Dermis blood vessel endothelial cell (primary cell): Measurements from ENCODE around the gene GARIN5B. TPM values are rescaled to one million over a fixed set of nuclear protein-coding genes. Genes with fewer than 3 reads are reported as not detected.
"Not testable (repeated sequence)": the region's sequence is repeated elsewhere in the genome, so short reads cannot be mapped to it uniquely, and the experiment has no call there.

Experiments
- DNase-seq: peaks from one replicate; pipeline ENCODE4 v3.0.0; 2010
- total RNA-seq: library from RNA; depleted of rRNA; stranded (reverse); fragments of >200 nt; gene quantifications from 2 replicates; pipeline ENCODE4 v1.2.3, GENCODE V29; 2014

GARIN5B gene
- total RNA-seq, 1 donor from 2014 or later: not detected

DNA sequence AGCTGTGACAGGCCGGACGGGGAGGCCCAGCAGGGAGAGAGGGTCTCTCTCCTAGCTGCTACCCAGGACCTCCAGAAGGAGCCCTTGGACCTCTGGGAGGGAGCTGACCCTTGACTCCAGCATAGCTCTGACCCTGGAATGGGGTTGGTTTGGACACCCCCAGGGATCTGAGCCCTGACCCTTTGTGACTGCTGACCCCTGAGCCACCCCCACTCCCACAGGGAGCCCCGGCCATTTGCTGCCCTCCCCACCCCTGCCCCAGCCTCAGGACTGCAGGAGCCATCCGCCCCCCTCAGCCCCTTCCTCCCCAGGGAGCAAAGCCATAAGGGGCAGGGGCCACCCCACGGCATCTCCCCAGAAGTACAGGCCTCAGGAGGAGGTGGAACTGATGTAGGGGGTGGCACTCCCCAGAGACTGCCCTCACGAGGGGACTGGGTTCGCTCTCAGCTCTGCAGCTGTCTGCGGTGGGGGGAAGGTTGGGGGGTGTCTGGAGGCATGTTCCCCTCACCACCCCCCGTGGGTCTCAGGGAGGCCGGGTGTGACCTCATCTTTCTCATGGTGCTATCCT lies 15.5 kb downstream of the GARIN5B start:
- DNase-seq: no peak

DNA sequence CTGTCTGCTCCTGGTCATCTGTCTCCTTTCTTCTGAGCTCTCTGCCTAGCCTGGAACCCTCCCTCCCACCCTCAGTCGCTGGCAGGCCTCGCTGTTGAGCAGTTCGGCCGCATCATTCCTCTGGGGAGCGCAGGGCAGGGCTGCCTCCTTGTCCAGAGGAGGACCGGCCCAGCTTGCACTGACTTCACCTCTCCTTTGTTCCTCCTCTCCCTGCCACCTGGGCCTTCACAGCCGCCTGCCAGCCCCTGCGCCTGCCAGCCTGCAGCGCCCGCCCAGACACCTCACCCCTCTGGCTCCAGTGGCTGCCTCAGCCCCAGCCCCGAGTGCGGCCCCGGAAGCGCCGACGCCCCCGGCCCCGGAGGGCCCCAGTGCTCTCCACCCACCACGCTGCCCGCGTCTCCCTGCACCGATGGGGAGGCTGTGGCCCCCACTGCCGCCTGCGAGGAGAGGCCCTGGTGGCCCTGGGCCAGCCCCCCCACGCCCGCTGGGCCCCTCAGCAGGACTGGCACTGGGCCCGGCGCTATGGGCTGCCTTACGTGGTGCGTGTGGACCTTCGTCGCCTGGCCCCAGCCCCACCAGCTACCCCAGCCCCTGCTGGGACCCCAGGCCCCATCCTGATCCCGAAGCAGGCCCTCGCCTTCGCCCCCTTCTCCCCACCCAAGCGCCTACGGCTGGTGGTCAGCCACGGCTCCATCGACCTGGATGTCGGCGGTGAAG lies 16.2 kb downstream of the GARIN5B start:
- no peak for DNase-seq

DNA sequence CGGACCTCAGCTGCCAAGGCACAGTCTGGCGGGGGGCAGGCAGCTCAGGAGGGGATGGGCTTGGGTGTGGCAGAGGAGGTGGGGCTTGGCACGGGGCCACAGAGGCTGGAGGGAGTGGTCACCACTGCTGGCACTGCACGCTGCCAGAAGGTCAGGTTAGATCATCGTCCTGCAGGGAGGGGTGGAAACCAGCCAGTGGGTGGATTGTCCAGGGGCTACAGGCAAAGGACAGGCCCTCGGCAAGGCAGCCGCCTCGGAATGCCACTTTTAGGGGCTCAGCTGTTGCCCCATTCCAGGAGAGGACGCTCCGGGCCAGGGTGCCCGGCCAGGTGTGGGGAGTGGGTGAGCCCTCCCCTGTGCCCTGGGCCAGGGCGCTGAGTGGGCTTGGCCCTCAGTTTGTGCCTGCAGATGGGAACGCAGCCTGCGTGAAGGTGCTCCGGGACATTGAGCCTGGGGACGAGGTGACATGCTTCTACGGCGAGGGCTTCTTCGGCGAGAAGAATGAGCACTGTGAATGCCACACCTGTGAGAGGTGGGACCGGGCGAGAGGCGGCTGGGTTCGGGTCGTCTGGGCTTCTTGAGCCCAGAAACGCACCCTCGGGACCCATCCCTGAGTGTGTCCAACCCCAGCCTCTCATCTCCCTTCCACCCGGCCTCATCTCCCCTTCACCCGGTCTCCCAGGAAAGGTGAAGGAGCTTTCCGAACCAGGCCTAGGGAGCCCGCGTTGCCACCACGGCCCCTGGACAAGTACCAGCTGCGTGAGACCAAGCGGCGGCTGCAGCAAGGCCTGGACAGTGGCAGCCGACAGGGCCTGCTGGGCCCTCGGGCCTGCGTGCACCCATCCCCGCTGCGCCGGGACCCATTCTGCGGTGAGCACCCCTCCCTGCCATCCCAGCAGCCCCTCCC lies 17.0 kb downstream of the GARIN5B start:
- no peak for DNase-seq

DNA sequence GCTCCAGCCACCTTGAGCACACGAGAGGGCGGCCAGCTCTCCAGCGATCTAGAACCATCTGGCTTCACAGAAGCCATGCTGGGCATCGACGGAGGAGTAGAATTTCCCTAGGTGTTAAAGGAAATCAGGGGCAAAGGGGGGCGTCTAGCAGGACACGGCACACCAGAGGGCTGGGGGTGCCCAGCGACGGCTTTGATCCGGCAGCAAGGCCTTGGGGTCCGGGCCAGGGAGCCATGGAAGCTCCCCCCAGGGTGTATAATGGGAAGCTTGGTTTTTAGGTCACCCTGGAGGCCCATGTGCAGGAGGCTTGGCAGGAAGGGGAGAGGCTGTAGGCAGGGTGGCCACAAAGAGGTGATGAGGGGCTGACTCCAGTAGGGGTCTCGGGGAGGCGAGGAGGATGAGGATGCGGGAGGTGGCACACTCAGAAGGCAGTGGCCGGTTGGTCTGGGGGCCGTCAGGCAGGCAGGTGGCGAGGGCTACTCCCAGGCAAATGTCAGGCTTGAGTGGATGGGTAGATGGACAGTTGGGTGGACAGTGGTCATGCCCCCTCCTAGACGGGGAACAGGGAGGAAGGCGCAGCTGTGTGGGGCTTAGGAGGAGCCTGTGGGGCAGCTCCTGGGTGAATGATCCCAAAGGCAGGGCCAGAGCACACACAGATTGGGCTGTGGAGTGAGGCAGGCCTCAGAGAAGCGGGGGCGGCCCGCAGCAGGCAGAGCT lies 17.8 kb downstream of the GARIN5B start:
- DNase-seq: no peak

DNA sequence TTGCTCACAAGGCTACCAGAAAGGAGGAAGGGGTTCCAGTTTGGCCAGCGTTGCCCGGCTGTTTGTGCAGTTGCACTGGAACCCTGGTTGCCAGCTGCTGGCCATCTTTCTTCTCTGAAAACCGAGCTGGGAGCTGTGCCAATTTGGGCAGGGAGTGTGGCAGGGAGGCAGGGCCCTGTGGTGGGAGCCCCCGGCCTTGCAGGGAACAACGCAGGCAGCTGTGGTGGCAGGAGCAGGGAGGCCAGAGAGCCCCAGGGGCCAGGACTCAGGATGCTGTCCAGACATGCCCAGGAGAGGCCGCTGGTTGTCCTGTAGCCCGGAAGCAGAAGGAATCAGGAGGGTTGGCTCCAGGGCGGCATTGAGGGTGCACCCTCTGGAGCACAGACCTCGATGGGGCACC lies 18.6 kb downstream of the GARIN5B start:
- DNase-seq: no peak

DNA sequence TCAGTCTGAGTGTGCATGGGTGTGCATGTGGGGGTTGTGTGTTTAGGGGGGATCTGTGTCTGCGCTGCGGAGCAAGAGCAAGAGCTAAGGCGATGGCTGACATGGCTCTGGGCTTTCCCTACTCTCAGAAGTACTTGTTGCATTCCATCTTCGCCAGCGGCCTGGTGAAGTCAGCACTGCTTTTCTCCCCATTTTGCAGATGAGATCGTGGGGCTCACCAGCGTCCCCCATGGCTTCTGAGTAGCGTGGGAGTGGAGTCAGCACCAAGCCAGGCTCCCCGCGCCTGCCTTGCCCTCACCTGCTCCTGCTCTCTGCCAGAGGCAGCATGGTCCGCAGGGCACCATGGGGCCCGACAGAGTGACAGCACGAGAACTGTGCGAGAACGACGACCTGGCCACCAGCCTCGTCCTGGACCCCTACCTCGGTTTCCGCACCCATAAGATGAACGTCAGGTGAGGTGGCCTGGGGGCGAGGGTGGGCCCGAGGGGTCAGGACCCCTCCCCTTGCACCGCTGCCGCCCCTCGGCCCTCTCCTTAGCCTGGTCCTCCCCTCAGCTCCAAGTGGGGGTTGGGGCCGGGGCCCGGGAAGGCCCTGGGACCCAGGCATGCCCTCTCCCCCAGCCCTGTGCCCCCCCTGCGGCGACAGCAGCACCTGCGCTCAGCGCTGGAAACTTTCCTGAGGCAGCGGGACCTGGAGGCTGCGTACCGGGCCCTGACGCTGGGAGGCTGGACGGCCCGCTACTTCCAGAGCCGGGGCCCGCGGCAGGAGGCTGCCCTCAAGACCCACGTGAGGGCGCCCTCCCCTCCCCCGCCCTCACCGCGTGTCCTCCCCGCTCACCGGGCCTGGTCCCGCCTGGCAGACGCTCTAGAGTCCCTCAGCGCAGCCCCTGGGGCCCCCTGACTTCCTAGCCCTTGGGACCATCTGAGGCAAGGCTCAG lies 21.2 kb downstream of the GARIN5B start:
- no peak for DNase-seq

DNA sequence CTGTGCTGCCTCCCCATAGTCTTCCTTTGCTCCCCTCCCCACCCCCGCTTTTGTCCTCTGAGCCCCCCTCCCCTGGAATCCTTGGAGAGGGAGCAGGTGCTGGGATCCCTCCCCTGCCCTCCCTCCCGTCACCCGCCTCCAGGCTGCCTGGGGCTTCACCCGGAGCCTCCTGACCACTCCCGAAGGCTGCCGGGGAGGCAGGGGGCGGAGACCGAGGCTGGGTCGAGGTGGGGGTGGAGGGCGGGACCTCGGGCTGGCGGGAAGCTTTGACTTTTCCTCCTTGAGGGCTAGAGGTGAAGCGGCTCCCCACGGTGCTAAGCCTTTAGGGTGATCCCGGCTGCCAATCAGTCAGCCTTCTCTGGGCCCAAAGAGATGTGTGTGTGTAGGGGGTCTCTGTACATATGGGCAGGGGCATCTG lies 21.9 kb downstream of the GARIN5B start:
- DNase-seq: peak; percentile 53

DNA sequence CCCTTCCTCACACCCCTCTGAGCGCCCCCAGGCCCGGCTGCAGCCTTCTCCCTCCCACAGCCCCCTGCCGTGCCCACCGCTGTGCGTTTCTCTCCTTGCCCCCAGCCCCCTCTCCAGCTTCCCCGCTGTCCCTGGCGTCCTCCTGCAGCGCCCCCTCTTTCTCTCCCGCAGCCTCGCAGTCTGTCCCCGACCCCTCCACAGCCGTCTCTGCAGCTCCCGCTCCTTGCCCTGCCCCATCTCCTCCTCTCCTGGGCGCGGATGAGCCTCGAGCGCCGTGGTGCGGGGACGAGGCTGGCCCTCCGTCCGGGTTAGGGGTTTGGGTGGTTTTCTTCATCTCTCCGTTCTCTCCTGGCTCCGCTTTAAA lies 22.3 kb downstream of the GARIN5B start:
- peak; percentile 33 for DNase-seq

DNA sequence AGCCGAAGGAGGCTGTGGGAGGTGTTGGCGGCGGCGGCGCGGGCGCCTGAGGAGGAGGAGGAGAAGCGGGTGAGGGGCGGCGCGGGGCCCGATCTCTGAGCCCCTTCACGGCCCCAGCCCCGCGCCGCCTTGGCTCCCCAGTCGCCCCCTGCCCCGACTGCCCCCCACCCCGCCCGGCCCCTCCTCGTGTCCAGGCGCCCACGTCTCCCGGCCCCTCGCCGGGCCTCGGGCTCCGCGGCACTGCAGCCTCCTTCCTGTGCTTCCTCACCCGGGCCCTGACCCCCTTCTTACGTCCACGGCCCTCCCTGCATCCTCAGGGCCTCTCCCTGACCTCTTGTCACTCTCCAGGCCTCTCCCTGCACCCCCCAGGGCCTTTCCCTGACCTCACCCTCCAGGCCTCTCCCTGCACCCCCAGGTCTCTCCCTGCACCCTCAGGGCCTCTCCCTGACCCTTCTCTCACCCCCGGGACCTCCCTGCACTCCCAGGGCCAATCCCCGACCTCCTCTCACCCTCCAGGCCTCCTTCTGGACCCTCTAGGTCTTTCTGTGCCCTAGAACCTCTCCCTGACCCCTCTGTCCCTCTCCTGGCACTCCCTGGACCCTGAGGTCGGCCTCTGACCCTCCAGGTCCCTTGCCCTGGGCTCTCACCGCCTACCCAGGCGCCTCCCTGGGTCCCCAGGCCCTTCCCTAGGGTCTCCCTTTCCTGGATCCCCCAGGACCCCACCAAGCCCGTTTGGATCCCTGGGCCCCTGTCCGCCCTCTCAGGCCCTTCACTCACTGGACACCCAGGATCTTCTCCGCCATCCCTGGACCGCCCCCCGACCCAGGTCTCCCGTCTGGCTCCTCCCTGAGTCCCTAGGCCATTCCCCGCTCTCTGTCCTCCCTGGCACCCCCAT lies 22.9 kb downstream of the GARIN5B start:
- DNase-seq: peak; percentile 19

DNA sequence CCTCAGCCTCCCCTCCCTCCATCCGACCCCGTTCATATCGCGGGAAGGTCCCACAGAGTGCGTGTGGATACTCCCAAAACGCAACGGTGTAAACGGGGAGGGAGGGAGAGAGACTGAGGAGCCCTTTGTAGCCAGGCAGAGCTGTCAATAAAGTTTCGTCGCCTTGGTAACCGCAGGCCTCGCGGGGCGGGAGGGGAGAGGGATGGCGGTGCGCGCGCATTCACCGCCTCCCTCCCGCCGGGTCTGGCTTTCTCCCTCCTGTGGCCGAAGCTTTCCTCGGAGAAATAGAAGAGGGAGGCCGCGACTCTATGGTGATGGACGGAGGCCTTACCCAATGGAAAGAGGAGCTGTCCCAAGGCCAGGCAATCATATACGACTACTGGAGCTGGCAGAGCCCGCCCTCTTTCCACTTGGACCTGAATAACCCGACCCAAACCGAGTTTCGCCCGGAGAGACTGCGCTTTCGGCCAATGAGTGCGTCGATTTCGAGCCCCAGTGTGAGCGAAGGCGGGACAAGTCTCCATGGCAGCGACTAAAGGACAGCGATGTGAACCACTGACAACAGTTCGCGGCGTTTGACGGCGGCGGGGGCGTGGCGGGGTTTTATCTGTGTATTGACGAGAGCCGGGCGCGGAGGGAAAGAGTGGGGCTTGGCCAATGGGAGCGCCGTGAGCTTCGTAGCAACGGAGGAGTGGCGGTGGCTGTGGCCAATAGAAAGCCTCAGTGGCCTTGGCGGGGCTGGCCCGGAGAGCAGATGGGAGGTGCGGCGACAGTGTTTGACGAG lies 23.8 kb downstream of the GARIN5B start, which contains the start of gene KMT5C:
Gene KMT5C (plus strand): TSS at position 772 of the 784 bp plus-strand sequence. CDS start 2,061 bp downstream, outside the sequence.
- DNase-seq: peak; percentile 100

DNA sequence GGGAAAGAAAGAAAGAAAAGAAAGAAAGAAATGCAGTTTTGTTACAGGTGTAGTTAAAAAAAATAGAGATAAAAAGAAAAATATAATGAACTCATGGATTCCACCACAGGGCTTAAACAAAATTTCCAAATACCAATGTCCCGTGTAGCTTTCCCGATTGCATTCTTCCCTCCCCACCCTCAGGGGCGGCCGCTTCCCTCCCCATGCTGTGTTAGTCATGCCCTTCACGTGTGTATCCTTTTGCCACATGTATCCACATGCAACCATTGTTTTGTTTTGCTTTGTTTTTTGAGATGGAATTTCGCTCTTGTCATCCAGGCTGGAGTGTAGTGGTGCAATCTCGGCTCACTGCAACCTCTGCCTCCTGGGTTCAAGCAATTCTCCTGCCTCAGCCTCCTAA lies 27.0 kb downstream of the GARIN5B start:
- DNase-seq: peak; percentile 18

DNA sequence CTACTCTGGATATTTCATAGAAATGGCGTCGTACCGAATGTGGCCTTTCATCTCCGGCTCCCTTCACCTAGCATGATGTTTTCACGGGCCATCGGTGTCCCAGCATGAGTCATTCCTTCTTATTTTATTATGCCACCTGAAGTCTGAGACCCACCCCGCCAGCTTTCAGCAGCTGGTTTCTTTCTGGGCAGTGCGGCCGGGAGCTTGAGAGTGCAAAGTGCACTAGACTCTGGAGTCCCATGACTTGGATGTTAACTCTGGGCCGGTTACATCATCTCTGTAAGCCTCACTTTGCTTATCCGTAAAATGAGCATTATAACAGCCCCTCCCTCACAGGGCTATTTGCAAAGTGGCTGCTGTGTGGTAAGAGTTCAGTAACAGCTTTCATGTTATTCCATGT lies 29.2 kb downstream of the GARIN5B start:
- no peak for DNase-seq

DNA sequence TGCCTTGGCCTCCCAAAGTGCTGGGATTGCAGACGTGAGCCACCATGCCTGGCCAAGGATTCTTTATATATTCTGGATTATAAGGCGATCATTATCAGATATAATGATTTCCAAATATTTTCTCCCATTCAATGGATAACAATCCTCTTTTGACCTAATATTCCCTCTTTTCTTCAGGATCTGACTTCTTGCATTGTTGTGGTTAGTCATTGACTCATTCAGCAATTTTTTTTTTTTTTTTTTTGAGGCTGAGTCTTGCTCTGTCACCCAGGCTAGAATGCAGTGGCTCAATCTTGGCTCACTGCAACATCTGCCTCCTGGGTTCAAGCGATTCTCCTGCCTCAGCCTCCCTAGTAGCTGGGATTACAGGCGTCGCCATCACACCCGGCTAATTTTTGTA lies 33.3 kb downstream of the GARIN5B start:
- not testable (repeated sequence) for DNase-seq

DNA sequence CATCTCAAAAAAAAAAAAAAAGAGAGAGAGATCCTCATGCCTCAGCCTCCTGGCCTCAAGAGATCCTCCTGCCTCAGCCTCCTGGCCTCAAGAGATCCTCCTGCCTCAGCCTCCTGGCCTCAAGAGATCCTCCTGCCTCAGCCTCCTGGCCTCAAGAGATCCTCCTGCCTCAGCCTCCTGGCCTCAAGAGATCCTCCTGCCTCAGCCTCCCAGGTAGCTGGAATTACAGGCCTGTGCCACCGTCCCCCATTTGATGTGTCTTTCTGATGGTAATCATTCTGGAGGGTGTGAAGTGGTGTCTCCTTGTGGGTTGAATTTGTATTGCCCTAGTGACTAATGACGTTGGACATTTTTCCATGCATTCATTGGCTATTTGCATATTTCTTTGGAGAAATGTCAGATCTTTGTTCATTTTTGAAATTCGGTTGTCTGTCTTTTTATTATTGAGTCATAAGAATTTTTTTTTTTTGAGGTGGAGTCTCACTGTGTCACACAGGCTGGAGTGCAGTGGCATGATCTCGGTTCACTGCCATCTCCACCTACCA lies 34.2 kb downstream of the GARIN5B start:
- DNase-seq: peak; percentile 24

DNA sequence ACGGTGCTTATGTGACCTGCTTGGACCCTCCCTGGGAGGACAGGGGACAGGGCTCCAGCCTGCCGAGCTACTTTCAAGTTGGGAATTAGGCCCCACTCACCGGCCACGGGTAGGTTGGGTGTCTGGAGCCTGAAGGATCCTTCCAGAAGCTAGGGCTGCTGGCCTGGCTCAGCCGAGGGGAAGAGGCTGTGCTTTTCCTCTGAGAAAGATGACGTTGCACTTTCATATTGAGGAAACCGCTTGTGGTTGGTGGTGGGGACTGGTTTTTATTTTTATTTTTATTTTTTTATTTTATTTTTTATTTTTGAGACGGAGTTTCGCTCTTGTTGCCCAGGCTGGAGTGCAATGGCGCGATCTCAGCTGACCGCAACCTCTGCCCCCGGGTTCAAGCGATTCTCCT lies 37.9 kb downstream of the GARIN5B start, which contains the start of gene TMEM150B:
Gene TMEM150B (minus strand): TSS at position 170 of the 400 bp plus-strand sequence. CDS start 4,305 bp downstream, outside the sequence.
- DNase-seq: no peak

DNA sequence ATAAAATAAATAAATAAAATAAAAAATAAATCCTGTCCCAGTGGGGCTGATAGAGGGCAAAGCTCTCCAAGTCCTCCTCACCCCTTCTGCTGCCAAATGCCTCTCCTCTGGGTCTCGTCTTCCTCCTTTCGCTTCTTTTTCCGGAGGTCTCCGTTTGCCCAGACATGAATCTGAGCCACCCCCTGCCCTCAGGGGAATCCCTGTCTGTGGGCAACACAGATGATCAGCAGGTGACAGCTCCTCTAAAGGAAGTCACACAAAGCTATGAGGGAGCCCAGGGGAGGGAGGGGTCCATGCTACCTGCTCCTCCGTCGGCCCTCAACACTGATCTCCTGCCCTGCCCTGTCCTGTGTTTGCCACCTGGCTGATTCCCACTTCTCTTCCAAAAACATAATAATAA lies 38.4 kb downstream of the GARIN5B start:
- no peak for DNase-seq

DNA sequence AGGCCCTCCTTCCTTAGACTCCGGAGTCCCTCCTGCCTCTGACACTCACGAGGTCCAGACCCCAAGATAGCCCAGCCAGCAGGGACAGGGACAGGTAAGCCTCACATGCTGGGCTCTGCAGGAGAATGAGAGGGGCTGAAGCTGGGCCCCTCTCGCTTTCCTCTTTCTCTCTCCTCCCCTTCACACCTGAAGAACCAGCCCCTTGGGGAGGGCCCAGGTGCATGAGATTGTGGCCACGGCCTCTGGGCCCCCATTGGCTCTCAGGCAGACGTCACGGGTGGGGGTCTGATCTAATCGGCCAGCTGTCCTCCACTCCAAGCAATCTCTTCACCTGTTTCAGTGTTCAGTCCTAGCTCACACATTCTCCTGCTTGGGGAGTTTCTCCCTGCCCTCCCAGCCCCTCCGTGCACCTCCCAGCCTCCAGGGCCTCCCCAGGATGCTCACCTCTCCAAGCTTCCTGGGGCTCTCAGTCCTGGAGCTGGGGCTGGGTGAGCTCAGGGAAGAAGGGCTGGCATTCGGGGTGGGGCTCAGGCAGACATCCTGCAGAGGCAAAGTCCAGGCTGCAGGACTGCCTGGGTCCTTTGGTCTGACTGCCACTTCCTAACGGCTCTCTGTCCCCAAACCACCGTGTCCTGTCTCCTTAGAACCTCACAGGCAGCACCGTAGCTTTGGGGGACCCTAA lies 40.7 kb downstream of the GARIN5B start:
- no peak for DNase-seq

DNA sequence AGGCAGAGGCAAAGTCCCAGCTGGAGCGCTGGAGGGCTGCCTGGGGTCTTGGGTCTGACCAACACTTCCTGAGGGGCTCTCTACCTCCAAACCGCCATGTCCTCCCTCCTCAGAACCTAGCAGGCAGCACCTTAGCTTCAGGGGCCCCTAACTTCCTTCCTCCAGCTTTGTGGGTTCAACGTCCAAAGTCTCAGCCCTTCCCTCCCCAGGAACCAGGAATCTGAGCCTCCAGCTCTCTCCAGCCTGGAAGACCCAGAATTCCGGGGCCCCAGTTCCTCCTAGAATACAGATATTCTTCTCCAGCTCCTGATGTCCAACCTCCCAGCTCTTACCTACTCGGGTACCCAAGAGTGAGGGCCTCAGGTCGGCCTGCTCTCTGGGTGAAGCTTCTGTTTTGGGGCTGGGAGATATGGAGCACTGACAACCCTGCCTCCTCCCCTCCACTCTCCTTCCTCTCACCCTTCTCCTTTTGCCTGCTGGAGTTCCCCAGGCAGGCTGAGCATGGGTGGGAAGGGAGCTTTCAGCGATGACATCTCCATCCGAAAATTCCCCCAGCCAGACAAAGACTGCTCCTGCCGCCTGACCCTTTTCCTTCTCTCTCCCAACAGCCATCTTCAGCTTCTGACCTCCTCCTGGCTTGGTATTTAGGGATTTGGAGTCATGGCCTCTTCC lies 41.5 kb downstream of the GARIN5B start:
- no peak for DNase-seq
